Transverse colon (tissue), 3 donors: Measurements from ENCODE around the gene ZBTB40.

Source experiments
- EP300 ChIP-seq: sonication (generic); formaldehyde crosslinking; IDR thresholded peaks from one replicate; pipeline ENCODE4 v1.6.1; 2017; ENCODE audit warnings: antibody characterized with exemption, low read depth
- POLR2A ChIP-seq: fragments of 450-650 bp; IDR thresholded peaks from one replicate; pipeline ENCODE4 v1.6.1; 2016; ENCODE audit warnings: antibody characterized with exemption, mild to moderate bottlenecking, moderate library complexity
- TF ChIP-seq, protein P1 (sequence below), 5 experiments: fragments of 200-600 bp in 3 of 5; fragments of 450-650 bp in 2 of 5; sonication (generic) in 3 of 5; IDR thresholded peaks; 1 replicate in 2 of 5; 2 replicates in 3 of 5; pipeline ENCODE4 v1.5.1; 2016 to 2017; ENCODE audit warnings: antibody characterized with exemption in 5 of 5, inconsistent platforms in 3 of 5, mild to moderate bottlenecking in 2 of 5, moderate library complexity in 1 of 5

DNA sequence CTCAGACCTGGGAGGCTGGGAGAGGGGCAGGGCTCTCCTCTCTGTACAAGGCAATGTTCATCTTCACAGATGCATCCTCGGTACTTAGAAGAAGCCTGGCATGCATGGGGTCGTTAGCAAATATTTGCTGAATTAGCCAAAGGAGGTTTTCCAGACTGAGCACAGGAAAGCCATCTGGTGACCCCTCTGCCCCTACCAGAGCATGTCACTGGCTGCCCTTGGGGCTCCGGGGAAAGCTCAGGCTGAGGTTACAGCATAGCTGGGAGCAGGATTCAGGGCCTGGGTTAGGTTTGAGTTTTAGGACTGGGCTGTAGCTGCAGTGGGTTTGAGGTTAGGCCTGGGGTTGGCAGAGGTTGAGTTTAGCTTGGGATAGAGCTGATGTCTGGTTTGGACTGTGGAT is 43.4 kb upstream of the ZBTB40 start:
- TF ChIP-seq, protein P1, sequence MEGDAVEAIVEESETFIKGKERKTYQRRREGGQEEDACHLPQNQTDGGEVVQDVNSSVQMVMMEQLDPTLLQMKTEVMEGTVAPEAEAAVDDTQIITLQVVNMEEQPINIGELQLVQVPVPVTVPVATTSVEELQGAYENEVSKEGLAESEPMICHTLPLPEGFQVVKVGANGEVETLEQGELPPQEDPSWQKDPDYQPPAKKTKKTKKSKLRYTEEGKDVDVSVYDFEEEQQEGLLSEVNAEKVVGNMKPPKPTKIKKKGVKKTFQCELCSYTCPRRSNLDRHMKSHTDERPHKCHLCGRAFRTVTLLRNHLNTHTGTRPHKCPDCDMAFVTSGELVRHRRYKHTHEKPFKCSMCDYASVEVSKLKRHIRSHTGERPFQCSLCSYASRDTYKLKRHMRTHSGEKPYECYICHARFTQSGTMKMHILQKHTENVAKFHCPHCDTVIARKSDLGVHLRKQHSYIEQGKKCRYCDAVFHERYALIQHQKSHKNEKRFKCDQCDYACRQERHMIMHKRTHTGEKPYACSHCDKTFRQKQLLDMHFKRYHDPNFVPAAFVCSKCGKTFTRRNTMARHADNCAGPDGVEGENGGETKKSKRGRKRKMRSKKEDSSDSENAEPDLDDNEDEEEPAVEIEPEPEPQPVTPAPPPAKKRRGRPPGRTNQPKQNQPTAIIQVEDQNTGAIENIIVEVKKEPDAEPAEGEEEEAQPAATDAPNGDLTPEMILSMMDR (IDR thresholded peaks at IDR 0.05), result no peak
- TF ChIP-seq POLR2A, result no peak
- TF ChIP-seq EP300, result no peak
